NCI-H1092 (cell line): ENCODE results near the gene EBI3.
"Not testable (repeated sequence)": the region's sequence is repeated elsewhere in the genome, so short reads cannot be mapped to it uniquely, and the experiment has no call there.

Experiments
- DNase-seq: peaks from one replicate; lab custom pipeline; 2025; lab: John Stamatoyannopoulos, UW

EBI3 gene

GRCh38 chr19:4234862-4235201, 5.5 kb downstream of the EBI3 start:
- no peak for DNase-seq

GRCh38 chr19:4237510-4237909, 8.2 kb downstream of the EBI3 start:
- DNase-seq: not testable (repeated sequence)

GRCh38 chr19:4238831-4239230, 9.5 kb downstream of the EBI3 start:
- no peak for DNase-seq

DNA sequence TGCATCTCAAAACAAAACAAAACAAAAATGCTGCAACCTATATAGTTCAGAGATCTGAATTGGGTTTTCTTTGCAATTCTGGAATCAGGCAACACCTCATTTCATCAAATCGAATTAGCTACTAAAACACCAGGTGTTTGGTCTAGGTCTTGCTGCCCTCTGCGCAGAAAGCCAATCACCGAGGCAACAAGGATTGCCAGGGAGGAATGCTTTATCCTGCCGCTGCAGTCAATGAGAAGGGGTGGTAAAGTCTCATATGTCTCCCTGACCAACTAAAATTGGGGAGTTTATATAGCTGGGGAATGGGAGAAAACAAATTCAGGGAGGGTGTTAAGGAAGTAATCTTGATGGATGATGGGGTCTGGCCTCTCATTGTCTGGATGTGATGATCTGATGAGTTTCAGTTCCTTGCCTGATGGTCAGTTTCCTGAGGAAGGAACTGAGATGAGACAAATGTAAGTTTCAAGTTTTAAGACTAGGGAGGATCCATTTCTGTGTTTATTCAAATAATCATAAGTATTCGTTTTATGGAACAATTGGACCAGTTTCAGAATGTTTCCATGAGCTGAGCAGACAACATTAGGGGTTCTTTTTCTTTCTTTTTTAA, 12.6 kb downstream of the EBI3 start:
- no peak for DNase-seq

DNA sequence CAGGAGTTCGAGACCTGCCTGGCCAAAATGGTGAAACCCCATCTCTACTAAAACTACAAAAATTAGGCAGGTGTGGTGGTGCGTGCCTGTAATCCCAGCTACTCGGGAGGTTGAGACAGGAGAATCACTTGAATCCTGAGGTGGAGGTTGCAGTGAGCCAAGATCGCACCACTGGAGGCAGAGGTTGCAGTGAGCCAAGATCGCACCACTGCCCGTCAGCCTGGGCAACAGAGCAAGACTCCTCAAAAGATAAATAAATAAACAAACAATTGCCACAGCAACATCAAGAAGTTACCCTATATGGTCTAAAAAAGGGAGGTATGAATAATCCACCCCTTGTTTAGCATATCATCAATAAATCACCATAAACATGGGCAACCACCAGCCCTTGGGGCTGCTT, 16.6 kb downstream of the EBI3 start:
- not testable (repeated sequence) for DNase-seq

GRCh38 chr19:4246767-4247593, 17.7 kb downstream of the EBI3 start, which contains the start of gene YJU2:
Gene YJU2 (plus strand): TSS chr19:4247080. CDS start chr19:4247147, 67 bp downstream.
- DNase-seq: peak; percentile 99

- no peak for DNase-seq
These were observed 27.2 kb downstream of the EBI3 start for GRCh38 chr19:4256563-4256962.

- no peak for DNase-seq
These were observed 27.7 kb downstream of the EBI3 start for GRCh38 chr19:4257025-4257424.

GRCh38 chr19:4258181-4258580, 28.9 kb downstream of the EBI3 start:
- no peak for DNase-seq

DNA sequence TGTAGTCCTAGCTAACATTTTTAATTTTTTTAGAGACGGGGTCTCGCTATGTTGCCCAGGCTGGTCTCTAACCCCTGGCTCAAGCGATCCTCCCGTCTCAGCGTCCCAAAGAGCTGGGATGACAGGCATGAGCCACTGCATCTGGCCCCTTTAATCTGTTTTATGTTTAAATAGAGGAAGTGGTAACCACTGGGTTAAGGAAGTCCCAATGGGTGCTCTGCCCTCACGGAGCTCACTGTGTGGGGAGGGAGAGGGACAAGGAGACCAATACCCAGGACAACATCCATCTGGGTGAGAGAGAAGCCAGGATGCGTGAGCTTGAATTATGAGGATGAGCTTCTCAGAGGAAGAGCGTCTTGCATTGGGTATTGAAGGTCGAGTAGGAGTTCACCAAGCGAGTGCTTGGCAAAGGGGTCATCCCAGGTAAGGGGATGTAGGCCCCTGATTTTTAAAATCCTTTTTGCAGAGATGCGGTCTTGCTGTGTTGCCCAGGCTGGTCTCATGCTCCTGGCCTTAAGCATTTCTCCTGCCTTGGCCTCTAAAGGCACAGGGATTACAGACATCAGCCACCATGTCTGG, 31.4 kb downstream of the EBI3 start:
- no peak for DNase-seq

DNA sequence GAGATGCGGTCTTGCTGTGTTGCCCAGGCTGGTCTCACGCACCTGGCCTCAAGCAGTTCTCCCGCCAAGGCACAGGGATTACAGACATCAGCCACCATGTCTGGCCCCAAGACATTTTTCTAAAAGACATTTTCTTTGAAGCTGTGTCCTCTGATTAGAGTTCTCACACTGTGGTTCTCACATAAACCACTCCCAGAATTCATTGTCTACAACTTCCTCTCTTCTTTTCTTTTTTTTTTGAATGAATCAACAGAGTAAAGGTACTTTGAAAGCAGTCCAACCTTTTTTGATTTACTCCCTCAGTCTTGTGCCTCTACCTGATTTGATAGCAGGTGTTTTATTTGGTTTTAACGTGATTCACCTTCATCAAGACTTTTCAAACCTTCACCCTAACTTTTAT, 35.5 kb downstream of the EBI3 start:
- no peak for DNase-seq

GRCh38 chr19:4266253-4267000, 37.1 kb downstream of the EBI3 start:
- no peak for DNase-seq

DNA sequence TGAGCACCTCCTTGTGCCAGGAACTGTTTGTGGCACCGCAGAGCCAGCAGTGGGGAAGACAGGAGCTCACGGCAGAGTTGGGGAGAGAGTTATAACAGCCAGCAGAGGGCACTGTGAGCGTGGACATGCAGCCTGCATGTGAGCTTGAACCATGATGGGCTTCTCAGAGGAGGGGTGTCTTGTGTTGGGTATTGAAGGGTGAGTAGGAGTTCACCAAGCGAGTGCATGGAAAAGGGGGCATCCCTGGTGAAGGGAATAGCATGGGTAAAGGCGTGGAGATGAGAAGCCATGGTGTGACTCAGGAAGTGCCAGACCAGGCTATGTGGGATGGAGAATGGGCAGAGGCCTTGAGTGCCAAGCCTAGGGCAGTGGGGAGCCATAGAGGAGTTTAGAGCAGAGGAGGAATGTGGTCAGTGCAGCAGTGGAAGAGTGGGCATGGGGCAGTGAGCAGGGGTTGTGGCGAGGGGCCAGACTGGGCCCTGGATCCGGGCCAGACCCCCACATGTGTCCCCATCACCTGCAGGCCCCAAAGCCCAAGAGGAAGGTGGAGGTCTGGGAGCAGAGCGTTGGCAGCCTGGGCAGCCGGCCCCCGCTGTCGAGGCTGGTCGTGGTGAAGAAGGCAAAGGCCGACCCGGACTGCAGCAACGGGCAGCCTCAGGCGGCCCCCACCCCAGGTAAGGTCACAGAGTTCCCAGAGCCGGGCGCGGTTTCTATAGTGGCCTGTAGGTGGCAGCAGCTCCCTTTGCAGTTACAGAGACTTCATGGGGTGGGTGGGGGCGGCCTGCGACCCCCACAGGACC, 38.0 kb downstream of the EBI3 start:
- DNase-seq: peak; percentile 29

- no peak for DNase-seq
These were observed 38.8 kb downstream of the EBI3 start for GRCh38 chr19:4267901-4268815.

GRCh38 chr19:4268816-4269430, 39.6 kb downstream of the EBI3 start:
- DNase-seq: no peak

- DNase-seq: no peak
These were observed 43.6 kb downstream of the EBI3 start for GRCh38 chr19:4272894-4273293.

- DNase-seq: not testable (repeated sequence)
These were observed 45.0 kb downstream of the EBI3 start for GRCh38 chr19:4274321-4274686.

DNA sequence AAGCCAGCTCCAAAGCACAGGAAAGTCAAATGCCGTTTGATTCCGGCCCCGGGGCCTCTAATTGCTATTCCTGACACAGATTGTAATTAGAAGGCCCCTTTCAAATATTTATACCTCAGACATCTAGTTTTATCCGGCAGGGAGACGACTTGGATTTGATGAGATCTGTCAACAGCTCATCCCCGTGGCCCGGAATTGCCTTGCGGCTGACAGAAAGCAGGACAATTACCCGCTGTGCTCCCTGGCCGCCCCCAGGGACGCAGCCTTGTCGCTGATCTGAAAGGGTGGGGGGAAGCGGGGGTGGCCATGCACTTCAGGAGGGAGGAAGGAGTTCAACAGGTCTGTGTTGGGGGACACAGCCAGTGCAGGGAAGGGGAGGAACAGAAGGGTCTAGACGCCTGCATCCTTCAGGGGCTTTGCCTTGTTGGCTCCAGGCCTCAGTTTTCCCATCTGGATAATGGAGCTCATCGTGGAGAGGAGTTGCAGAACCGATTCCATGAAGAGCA, 47.9 kb downstream of the EBI3 start:
- DNase-seq: no peak

DNA sequence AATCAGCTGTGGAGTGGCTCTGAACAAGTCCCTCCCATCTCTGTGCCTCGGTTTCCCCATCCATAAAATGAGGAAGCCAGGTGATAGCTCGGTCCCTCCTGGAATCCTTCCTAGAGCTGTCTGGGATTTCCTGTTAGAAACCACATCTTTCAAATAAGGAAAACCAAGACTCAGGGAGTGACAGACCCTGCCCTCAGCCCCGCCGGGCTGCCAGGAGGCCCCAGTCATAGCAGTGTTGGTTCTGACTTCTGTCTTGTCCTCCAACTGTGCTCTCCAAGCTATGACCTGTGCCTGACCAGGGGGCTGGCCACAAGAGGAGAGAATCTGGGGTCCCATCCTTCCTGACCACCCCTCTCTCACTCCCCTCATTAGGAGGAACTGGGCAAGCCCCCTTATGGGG, 48.7 kb downstream of the EBI3 start:
- no peak for DNase-seq
